T-helper 2 cell (primary cell): ENCODE measurements around the gene EXD2.
A peak's percentile ranks its signal among the peaks of the same experiment; 100 is the strongest.
"Not testable (repeated sequence)": the region's sequence is repeated elsewhere in the genome, so short reads cannot be mapped to it uniquely, and the experiment has no call there.

Source experiments
- DNase-seq, 5 experiments: peaks; one replicate each; pipeline versions ENCODE4 v3.0.0 to v3.0.0-alpha.2; 2012 to 2022
- total RNA-seq, 2 donors: gene quantifications; one replicate each; lab custom pipeline; 2026; lab: John Stamatoyannopoulos, UW

The EXD2 gene
- total RNA-seq = 5.9 to 11.0 reads per million in 2 donors

- DNase-seq = peak; percentile 16 to 81 (median 58)
Observed at GRCh38 chr14:69191340-69192111, at the start of gene EXD2. TSS of gene EXD2 (plus strand) at chr14:69191498. CDS start at chr14:69209471, 17,973 bp downstream.

- DNase-seq = no peak
Observed at GRCh38 chr14:69141550-69141949, 49.7 kb upstream of the EXD2 start.

- no peak for DNase-seq
Observed at GRCh38 chr14:69142101-69142500, 49.2 kb upstream of the EXD2 start.

- no peak for DNase-seq
Observed at GRCh38 chr14:69149461-69150244, 41.6 kb upstream of the EXD2 start.

- DNase-seq = peak; percentile 59 to 87 (median 73)
Observed at GRCh38 chr14:69151458-69152180, 39.7 kb upstream of the EXD2 start.

- DNase-seq = peak in 3 of 5 experiments; percentile 14 to 88 (median 40)
Observed at GRCh38 chr14:69152181-69152901, 39.0 kb upstream of the EXD2 start.

GRCh38 chr14:69152902-69153151 lies 38.5 kb upstream of the EXD2 start, which contains the start of gene DCAF5:
TSS of gene DCAF5 (minus strand) at chr14:69153119. CDS start at chr14:69152978, 141 bp downstream.
- peak; percentile 80 to 98 (median 90) for DNase-seq

GRCh38 chr14:69153152-69153872 lies 38.0 kb upstream of the EXD2 start:
- peak in 1 of 5 experiments; percentile 11 for DNase-seq

GRCh38 chr14:69153873-69154270 lies 37.4 kb upstream of the EXD2 start:
- DNase-seq = no peak

GRCh38 chr14:69154779-69155178 lies 36.5 kb upstream of the EXD2 start:
- DNase-seq = no peak

GRCh38 chr14:69156224-69156623 lies 35.1 kb upstream of the EXD2 start:
- no peak for DNase-seq

GRCh38 chr14:69161590-69161989 lies 29.7 kb upstream of the EXD2 start:
- no peak for DNase-seq

GRCh38 chr14:69165787-69166186 lies 25.5 kb upstream of the EXD2 start:
- DNase-seq = not testable (repeated sequence)

GRCh38 chr14:69170839-69171238 lies 20.5 kb upstream of the EXD2 start:
- DNase-seq = peak in 1 of 5 experiments; percentile 28

GRCh38 chr14:69171569-69171968 lies 19.7 kb upstream of the EXD2 start:
- DNase-seq = no peak

- no peak for DNase-seq
Observed at GRCh38 chr14:69175130-69175529, 16.2 kb upstream of the EXD2 start.

- no peak for DNase-seq
Observed at GRCh38 chr14:69181491-69181890, 9.8 kb upstream of the EXD2 start.

- not testable (repeated sequence) for DNase-seq
Observed at GRCh38 chr14:69182580-69182979, 8.7 kb upstream of the EXD2 start.

- DNase-seq = no peak
Observed at GRCh38 chr14:69183735-69184134, 7.6 kb upstream of the EXD2 start.

GRCh38 chr14:69190191-69190590 lies 1.1 kb upstream of the EXD2 start:
- no peak for DNase-seq

- DNase-seq = no peak
Observed at GRCh38 chr14:69193721-69194120, 2.4 kb downstream of the EXD2 start.

- DNase-seq = no peak
Observed at GRCh38 chr14:69199786-69200185, 8.5 kb downstream of the EXD2 start.
